ENCODE results near the gene ACAD8. TPM values are rescaled to one million over a fixed set of nuclear protein-coding genes. Genes with fewer than 3 reads are reported as not detected.
"Not testable (repeated sequence)": the region's sequence is repeated elsewhere in the genome, so short reads cannot be mapped to it uniquely, and the experiment has no call there.

Gene ACAD8
- total RNA-seq, 1 donor from 2014 or later = 25.9 TPM

DNA sequence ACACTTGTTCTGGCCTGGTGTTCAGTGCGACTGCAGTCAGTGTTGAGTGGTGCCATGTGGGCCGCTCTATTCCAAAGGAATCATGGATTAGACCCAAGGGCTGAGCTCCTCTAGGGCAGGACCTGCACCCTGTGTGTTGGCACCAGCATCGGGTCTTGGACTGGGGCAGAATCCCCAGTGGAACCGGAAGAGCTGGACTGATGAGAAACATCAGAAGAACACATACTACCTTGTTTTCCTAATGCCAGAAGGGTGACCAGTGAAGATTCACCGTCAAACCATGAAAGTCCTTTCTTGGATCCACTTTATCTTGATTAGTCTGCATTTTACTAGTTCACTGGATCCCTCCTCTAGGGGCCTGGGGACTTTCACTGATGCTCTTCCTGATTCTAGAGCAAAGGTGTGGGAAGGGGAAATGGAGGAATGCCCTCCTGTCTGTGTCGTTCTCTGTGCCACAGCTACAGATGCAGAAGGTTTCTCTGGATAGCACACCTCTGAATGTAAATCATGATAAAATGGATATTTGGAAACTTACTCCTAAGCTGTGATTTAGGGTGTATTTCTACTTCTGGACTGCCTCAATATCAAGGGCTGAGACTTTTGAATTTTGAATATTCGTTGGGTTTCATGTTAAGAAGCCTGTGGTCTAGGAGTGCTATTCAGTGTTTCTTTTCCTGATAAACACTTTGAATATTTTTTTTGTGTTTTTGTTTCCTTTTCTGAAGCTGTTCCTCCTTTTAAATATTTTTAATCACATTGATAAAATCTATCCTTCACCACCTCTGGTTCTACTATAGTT, 11.8 kb downstream of the ACAD8 start:
- intact Hi-C loops (cut with micrococcal nuclease) = no loop called here

GRCh38 chr11:134266440-134266839, 13.1 kb downstream of the ACAD8 start:
- intact Hi-C loops (cut with micrococcal nuclease) = no loop called here

- intact Hi-C loops (cut with micrococcal nuclease) = no loop called here
Observed at GRCh38 chr11:134266841-134267251, 13.5 kb downstream of the ACAD8 start.

- intact Hi-C loops (cut with micrococcal nuclease) = no loop called here
Observed at GRCh38 chr11:134267461-134267860, 14.1 kb downstream of the ACAD8 start.

GRCh38 chr11:134267966-134268365, 14.6 kb downstream of the ACAD8 start:
- intact Hi-C loops (cut with micrococcal nuclease) = no loop called here

GRCh38 chr11:134270250-134270714, 16.9 kb downstream of the ACAD8 start:
- intact Hi-C loops (cut with micrococcal nuclease) = loop anchor here (1.0 to 10.0 kb wide), 2 partner anchors 17 to 315 kb away; partner anchors contain the start of genes ACAD8 and THYN1

DNA sequence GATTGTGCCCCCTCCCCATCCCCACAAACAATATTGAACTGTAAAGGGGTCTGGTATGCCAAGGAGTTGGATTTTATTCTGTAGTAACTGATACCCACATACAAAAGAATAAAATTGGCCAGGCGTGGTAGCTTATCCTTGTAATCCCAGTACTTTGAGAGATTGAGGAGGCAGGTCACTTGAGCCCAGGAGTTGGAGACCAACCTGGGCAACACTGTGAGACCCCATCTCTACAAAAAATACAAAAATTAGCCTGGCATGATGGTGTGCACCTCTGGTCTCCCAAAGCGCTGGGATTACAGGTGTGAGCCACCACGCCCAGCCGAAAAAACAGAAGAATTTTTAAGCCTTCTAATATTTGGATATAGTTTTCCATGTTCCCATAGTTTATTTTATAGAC, 18.6 kb downstream of the ACAD8 start:
- intact Hi-C loops (cut with micrococcal nuclease) = loop anchor here (10.0 kb wide), 1 partner anchor 313 kb away; no protein-coding TSS in a partner anchor

DNA sequence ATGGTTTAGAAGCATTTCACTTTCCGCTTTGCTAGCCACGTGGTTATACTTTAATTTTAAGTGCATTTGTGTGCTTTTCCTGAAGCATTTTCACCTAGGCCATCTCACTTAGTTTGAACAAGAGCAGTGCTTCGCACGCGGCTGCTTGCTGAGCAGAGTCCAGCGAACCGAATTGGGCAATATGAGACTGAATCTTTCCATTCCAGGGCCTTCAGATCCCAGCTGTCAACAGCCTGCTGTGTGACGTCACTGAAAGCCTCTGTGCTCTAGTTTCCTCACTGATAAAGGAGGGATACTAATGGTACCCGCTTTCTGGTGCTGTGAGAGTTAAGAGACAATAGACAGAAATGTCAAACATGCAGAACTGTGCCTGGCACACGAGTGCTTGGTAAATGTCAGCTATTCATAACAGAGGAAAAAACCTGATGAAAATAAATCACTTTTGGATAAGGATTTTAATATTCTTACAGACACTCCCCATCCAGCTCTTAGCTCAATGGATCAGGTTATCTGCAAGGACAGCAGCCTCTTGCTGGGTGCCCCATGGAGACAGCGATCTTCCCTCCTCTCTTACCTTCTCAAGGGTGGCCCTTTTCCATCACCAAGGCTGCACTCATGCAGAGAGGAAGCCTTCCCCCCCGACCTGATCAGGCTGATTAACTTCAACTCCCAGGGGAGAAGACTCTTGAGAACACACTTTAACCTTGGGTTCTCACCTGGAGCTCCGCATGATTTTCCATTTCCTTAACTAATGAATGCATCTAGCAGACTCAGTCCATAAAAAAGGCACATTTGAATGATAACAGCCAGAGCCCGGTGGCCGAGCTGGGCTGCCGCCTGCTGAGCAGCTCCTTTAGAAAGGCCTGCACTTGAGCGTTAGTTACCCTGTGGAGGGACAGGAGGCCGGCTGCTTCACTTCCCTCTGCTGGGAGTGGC, 19.3 kb downstream of the ACAD8 start:
- intact Hi-C loops (cut with micrococcal nuclease) = loop anchor here (10.0 kb wide), 1 partner anchor 312 kb away; no protein-coding TSS in a partner anchor

DNA sequence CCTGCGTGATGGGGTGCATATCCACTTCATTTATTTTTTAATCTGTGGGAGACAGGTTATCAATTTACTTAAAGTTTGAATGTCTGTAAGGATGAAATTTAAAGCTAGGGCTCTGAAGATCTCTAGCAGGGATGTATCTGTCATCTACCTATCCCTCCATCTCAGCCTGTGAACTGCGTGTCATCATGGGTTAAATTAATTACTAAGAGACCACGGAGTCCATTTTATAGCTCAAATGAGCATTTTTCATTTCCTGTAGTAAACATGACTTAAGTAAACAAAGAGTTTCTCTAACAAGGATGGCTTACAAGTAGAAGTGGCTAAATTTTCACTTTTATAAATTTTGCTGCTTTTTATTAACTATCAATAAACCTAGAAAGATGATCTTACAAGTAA, 19.9 kb downstream of the ACAD8 start:
- intact Hi-C loops (cut with micrococcal nuclease) = loop anchor here (10.0 kb wide), 1 partner anchor 311 kb away; no protein-coding TSS in a partner anchor

DNA sequence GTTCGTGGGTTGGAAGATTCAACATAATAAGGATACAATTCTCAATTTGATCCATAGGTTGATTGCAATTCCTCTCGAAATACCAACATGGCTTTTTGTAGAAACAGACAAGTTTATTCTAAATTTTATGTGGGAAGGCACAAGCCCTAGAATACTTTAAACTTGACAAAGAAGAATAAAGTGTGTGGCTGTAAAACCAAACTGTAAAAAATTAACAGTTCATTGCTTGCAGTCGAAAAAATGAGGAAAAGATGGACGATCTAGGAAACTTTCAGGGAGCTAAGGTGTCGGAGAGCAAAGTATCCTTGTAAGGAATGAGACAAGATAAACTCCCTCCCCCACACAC, 21.8 kb downstream of the ACAD8 start:
- intact Hi-C loops (cut with micrococcal nuclease) = loop anchor here (1.0 to 10.0 kb wide), 2 partner anchors 51 to 310 kb away; partner anchors contain the start of gene VPS26B

DNA sequence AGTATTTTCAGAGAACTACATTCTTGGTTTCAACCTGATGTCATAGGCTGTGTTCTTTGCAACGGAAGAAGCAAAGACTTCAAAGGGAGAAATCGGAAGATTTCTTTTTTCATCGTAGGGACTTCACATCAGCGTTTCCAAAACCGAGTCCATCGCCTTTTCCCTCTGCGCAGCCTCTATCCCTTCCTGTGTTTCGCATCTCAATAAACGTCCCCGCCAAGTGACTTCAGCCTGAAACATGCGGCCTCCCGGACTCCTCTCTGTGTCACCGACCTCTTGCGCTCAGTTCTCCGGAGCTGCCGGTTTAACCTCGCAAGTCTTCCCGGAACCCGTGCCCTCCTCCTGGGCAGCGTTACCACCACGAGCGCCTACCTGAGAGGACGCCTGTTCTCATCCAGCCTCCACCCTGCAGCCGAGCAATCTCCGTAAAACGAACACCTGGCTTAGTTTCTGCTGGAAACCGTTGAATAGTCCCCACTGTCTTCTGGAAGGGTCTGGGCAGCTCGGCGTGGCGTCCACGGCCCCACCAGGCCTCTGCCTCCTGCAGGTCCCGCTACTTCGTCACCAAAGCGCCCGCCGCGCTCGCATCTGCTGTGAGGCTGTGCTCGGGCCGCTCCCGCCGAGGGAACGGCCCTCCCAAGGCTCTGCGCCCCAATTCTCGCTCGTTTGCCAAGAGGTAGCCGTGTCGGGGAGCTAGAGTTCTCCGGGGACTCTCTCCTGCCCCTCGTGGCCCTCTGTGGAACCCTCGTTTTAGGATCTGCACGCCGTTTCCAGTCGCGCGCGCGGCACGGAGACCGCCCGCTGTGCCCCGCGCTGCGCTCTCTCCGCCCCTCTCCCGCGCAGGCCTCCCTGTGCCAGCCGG, 22.4 kb downstream of the ACAD8 start, which contains the start of gene GLB1L3:
Gene GLB1L3, plus strand, starts transcription at position 846 of the 862 bp plus-strand sequence. CDS start 362 bp downstream, outside the sequence.
- intact Hi-C loops (cut with micrococcal nuclease) = loop anchor here (1.0 to 10.0 kb wide), 5 partner anchors 13 to 309 kb away; partner anchors contain the start of genes ACAD8, GLB1L2, THYN1 and VPS26B

GRCh38 chr11:134276396-134277182, 23.2 kb downstream of the ACAD8 start:
- intact Hi-C loops (cut with micrococcal nuclease) = loop anchor here (1.0 to 10.0 kb wide), 4 partner anchors 14 to 308 kb away; partner anchors contain the start of genes ACAD8, GLB1L2 and THYN1

DNA sequence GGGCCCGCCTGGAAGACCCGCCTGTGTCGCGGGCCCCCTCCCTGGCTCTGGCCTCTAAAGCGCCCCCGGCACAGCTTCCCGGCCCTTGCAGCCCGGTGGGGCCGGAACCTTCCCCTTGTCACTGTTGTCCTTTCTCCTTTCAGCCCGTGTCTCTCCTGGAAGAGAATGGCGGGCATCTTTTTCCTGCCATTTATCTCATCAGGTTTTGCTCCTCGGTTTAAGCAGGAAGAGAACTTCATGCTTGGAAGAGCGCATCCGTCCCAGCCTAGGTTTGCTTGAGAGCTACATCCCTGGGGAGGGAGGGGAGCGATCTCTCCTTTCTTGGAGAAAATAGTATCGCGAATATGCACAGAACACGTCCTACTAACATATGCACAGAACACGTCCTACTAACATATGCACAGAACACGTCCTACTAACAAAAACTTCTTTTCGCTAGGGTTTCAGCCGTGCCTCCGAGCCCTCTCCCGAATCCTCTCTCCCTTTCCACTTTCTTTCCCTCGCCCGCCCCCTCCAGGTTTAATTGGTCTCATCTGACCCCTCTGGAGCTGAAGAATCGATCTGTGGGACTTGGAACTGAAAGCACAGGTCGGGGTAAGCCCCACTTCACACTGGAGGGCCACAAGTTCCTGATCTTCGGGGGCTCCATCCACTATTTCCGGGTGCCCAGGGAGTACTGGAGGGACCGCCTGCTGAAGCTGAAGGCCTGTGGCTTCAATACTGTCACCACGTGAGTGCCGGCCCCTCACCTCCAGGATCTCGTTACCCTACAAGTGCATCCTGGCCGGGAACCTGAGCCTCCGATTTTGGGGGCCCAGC, 24.0 kb downstream of the ACAD8 start:
- intact Hi-C loops (cut with micrococcal nuclease) = loop anchor here (10.0 kb wide), 1 partner anchor 307 kb away; no protein-coding TSS in a partner anchor

DNA sequence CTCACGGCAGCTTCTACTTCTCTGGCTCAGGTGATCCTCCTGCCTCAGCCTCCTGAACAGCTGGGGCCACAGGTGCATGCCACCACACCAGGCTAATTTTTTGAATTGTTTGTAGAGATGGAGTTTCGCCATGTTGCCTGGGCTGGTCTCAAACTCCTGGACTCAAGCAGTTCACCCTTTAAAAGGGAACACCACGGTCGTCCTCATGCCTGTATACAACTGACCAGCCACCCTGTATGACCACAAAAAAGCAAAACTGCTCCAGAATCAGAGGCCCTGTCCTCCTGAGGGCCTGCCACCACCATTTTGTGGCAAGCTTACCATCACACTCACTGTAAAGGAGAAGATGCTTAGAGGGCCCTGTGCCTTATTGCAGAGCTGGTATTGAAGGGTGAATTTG, 25.0 kb downstream of the ACAD8 start:
- intact Hi-C loops (cut with micrococcal nuclease) = loop anchor here (10.0 kb wide), 1 partner anchor 306 kb away; no protein-coding TSS in a partner anchor

DNA sequence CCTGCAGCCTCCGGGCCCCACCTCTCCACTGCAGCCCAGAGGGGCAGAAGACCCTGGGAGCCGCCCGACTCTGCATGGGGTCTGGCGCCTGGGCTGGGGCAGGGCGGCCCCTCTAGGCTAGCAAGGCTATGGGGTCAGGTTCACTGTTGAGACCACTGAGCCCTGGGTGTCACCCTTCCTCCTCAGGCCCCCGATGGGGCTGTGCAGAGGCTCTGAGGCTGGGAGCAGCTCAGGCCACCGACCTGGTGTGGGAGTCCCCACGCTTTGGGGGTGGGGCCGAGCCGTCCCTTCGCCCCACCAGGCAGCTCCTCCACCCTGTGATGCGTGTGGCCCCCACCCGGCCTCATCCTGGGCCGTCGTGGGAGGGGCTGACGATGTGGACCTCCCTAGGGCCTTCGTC, 28.3 kb downstream of the ACAD8 start:
- intact Hi-C loops (cut with micrococcal nuclease) = not testable (repeated sequence)

DNA sequence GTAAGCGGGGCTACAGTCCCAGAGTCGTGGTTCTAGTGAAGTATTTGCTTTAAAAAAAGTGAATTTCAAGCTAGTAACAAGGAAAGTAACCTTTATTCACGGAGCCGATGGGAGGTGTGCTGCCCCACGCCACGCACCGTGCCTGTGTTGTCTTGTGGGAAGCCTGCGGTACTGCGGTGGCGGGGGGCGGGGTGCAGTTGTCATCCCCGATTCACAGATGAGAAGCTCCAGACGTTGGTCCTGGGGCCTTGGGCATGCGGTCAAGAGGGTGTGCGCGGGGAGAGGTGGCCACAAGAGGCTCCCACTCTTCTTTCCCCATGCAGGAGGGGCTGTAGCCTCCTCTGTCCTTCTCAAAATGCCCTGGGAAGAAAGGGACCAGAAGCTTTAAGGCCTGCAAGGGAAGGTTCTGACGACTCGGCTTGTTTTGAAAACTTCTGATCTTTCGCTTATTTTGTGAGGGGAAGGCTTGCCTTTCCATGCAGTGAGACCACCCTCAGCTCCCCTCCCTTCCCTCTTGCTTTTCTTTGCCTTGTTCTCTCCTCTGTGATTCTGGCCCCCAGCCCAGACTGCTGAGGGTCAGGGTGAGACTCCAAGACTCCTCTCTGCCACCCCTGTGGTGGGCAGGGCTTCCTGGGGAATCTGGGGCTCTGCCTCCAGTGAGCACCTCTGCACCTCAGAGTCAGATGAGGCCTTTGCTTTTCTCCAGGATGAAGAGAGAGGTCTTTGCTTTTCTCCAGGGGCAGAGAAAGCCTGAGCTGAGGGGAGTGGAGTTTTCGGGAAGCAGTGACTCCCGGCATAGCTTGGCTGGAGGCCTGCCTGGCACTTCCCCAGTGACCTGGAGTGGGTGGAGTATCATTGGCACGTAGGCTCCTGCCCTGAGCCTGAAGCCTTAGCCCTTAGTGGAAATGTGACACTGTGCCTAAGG, 29.0 kb downstream of the ACAD8 start:
- intact Hi-C loops (cut with micrococcal nuclease) = no loop called here

DNA sequence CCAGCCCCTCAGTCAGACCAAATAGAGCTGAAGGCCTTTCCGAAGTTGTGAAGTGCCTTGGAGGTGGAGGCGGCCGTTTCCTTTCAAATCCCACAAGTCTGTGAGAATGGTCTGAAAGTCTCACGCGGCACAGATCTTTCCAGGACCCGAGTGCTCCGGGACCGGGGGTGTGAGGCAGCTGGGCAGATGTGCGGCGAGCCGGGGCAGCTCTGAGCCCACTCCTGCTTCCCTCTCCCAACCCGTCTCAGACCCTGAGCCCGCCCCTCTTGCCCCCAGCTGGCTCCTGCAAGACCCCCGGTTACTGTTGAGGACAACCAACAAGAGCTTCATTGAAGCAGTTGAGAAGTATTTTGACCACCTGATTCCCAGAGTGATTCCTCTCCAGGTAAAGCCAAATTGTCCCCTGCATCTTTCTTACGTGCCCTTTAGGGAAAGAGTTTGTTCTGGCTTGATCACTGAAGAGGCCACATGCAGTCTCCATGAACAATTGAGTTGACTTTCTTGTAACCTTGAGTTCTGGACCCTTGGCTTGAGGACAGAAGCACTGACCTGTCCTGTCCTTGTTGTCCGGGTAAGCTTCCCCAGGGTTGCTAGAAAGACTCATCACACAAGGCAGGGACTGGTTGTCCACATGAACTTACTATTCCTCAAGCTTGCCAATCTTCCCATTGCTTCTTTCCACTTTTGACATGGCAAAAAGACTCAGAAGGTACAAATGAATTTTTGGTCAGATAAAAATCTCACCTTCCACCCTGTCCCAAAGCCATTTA, 30.3 kb downstream of the ACAD8 start:
- intact Hi-C loops (cut with micrococcal nuclease) = no loop called here

Measured in T-helper 2 cell treated with Interferon-gamma antibody and Interleukin-4, amounts not matched to agents 100 ng/mL and 5 ng/mL, for 36 hours (primary cell).